Transverse colon (tissue), 3 donors: ENCODE data around the gene SMARCAL1.

Experiments used
- EP300 ChIP-seq: sonication (generic); formaldehyde crosslinking; IDR thresholded peaks from one replicate; pipeline ENCODE4 v1.6.1; 2017; ENCODE audit warnings: antibody characterized with exemption, low read depth
- TF ChIP-seq, protein P1 (sequence below), 5 experiments: fragments of 200-600 bp in 3 of 5; fragments of 450-650 bp in 2 of 5; sonication (generic) in 3 of 5; IDR thresholded peaks; 1 replicate in 2 of 5; 2 replicates in 3 of 5; pipeline ENCODE4 v1.5.1; 2016 to 2017; ENCODE audit warnings: antibody characterized with exemption in 5 of 5, inconsistent platforms in 3 of 5, mild to moderate bottlenecking in 2 of 5, moderate library complexity in 1 of 5

DNA sequence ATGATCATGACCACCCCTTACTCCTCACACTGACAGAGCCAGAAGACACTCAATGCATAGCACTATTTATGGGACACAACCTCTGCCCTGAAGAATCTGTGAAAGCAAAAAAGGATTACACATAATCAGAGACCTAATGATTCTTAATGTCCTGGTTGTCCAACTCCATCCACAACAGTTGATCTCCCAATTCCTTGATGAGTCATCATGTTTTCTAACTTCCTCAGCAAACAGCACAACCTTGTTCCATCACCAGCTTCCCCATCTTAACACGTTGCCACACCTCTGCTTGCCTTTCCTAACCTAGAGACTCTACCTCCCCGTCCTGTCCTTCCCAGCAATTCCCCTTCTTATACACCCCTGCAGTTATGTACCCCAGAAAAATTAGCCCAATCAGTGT lies 26.8 kb upstream of the SMARCAL1 start:
- TF ChIP-seq, protein P1, sequence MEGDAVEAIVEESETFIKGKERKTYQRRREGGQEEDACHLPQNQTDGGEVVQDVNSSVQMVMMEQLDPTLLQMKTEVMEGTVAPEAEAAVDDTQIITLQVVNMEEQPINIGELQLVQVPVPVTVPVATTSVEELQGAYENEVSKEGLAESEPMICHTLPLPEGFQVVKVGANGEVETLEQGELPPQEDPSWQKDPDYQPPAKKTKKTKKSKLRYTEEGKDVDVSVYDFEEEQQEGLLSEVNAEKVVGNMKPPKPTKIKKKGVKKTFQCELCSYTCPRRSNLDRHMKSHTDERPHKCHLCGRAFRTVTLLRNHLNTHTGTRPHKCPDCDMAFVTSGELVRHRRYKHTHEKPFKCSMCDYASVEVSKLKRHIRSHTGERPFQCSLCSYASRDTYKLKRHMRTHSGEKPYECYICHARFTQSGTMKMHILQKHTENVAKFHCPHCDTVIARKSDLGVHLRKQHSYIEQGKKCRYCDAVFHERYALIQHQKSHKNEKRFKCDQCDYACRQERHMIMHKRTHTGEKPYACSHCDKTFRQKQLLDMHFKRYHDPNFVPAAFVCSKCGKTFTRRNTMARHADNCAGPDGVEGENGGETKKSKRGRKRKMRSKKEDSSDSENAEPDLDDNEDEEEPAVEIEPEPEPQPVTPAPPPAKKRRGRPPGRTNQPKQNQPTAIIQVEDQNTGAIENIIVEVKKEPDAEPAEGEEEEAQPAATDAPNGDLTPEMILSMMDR (IDR thresholded peaks at IDR 0.05): no peak
- TF ChIP-seq EP300: no peak
